GM18520 (cell line): ENCODE data around the gene ATP11A.

Experiments used
- ATAC-seq: cut with Tn5 transposase; IDR thresholded peaks from one replicate; pipeline ENCODE4 v1.9.1; 2021; ENCODE audit not compliant: unreplicated experiment

ATP11A gene

GRCh38 chr13:112899281-112900225 is 209.7 kb downstream of the ATP11A start:
- no peak for ATAC-seq

- no peak for ATAC-seq
Measured at GRCh38 chr13:112900226-112900600, 210.4 kb downstream of the ATP11A start.

GRCh38 chr13:112900691-112901091 is 210.9 kb downstream of the ATP11A start:
- ATAC-seq: no peak

GRCh38 chr13:112902101-112902651 is 212.3 kb downstream of the ATP11A start:
- no peak for ATAC-seq

- no peak for ATAC-seq
Measured at GRCh38 chr13:112902669-112903068, 212.8 kb downstream of the ATP11A start.

GRCh38 chr13:112903071-112903577 is 213.3 kb downstream of the ATP11A start:
- no peak for ATAC-seq

GRCh38 chr13:112903606-112904195 is 213.9 kb downstream of the ATP11A start:
- no peak for ATAC-seq

- no peak for ATAC-seq
Measured at GRCh38 chr13:112904436-112904960, 214.7 kb downstream of the ATP11A start.

GRCh38 chr13:112905086-112905485 is 215.2 kb downstream of the ATP11A start:
- ATAC-seq: no peak

GRCh38 chr13:112905619-112905989 is 215.8 kb downstream of the ATP11A start:
- no peak for ATAC-seq

GRCh38 chr13:112905990-112906641 is 216.3 kb downstream of the ATP11A start:
- ATAC-seq: no peak

GRCh38 chr13:112907286-112907685 is 217.4 kb downstream of the ATP11A start:
- ATAC-seq: no peak

- ATAC-seq: no peak
Measured at GRCh38 chr13:112907871-112908331, 218.1 kb downstream of the ATP11A start.

- no peak for ATAC-seq
Measured at GRCh38 chr13:112908342-112908741, 218.5 kb downstream of the ATP11A start.

GRCh38 chr13:112910016-112910415 is 220.2 kb downstream of the ATP11A start:
- ATAC-seq: no peak

- ATAC-seq: no peak
Measured at GRCh38 chr13:112910616-112911280, 220.9 kb downstream of the ATP11A start.

GRCh38 chr13:112911285-112911701 is 221.5 kb downstream of the ATP11A start:
- no peak for ATAC-seq

GRCh38 chr13:112911883-112912282 is 222.0 kb downstream of the ATP11A start:
- no peak for ATAC-seq

GRCh38 chr13:112912726-112913440 is 223.0 kb downstream of the ATP11A start:
- no peak for ATAC-seq

- no peak for ATAC-seq
Measured at GRCh38 chr13:112916296-112916695, 226.5 kb downstream of the ATP11A start.
